Middle frontal gyrus (tissue), 1 donor: Measurements from ENCODE around the gene CLK3.
"Not testable (repeated sequence)": the region's sequence is repeated elsewhere in the genome, so short reads cannot be mapped to it uniquely, and the experiment has no call there.

Experiments
- DNase-seq: peaks from one replicate; pipeline ENCODE4 v3.0.0-alpha.2; 2015; ENCODE audit warnings: low spot score; ENCODE audit errors: extremely low spot score

The CLK3 gene

GRCh38 chr15:74620636-74621545, 5.3 kb downstream of the CLK3 start:
- DNase-seq: peak; percentile 71

GRCh38 chr15:74621546-74621920, 5.9 kb downstream of the CLK3 start:
- DNase-seq: no peak

GRCh38 chr15:74621936-74622335, 6.3 kb downstream of the CLK3 start:
- no peak for DNase-seq

GRCh38 chr15:74622758-74623157, 7.1 kb downstream of the CLK3 start:
- no peak for DNase-seq

- DNase-seq: no peak
Measured at GRCh38 chr15:74624020-74624602, 8.5 kb downstream of the CLK3 start.

GRCh38 chr15:74625693-74626092, 10.1 kb downstream of the CLK3 start:
- no peak for DNase-seq

- DNase-seq: no peak
Measured at GRCh38 chr15:74626336-74626735, 10.7 kb downstream of the CLK3 start.

GRCh38 chr15:74626752-74627692, 11.4 kb downstream of the CLK3 start:
- no peak for DNase-seq

GRCh38 chr15:74627766-74628165, 12.1 kb downstream of the CLK3 start:
- DNase-seq: no peak

GRCh38 chr15:74628199-74628598, 12.6 kb downstream of the CLK3 start:
- DNase-seq: no peak

GRCh38 chr15:74628949-74629348, 13.3 kb downstream of the CLK3 start:
- DNase-seq: no peak

- DNase-seq: not testable (repeated sequence)
Measured at GRCh38 chr15:74629696-74630095, 14.1 kb downstream of the CLK3 start.

GRCh38 chr15:74630284-74631086, 14.8 kb downstream of the CLK3 start:
- no peak for DNase-seq

- no peak for DNase-seq
Measured at GRCh38 chr15:74631087-74631385, 15.4 kb downstream of the CLK3 start.

GRCh38 chr15:74631408-74631807, 15.8 kb downstream of the CLK3 start:
- no peak for DNase-seq

GRCh38 chr15:74631935-74632560, 16.4 kb downstream of the CLK3 start:
- DNase-seq: no peak

GRCh38 chr15:74632601-74633000, 17.0 kb downstream of the CLK3 start:
- no peak for DNase-seq

- DNase-seq: no peak
Measured at GRCh38 chr15:74633781-74634180, 18.1 kb downstream of the CLK3 start.

- peak; percentile 52 for DNase-seq
Measured at GRCh38 chr15:74635228-74635627, 19.6 kb downstream of the CLK3 start.

- no peak for DNase-seq
Measured at GRCh38 chr15:74636984-74637383, 21.3 kb downstream of the CLK3 start.

GRCh38 chr15:74641151-74641550, 25.5 kb downstream of the CLK3 start:
- DNase-seq: no peak
